IMR-90 (cell line): Measurements from ENCODE around the gene RTN4IP1. TPM values are rescaled to one million over a fixed set of nuclear protein-coding genes. Genes with fewer than 3 reads are reported as not detected.

Experiments
- ATAC-seq: fragments of 200-7000 bp; cut with Tn5 transposase; 2 replicates; pipeline ENCODE4 v1.9.1; 2020; ENCODE audit warnings: low read depth, mild to moderate bottlenecking, moderate library complexity
- BruUV-seq: library from RNA; stranded (reverse); fragments of 400-500 nt; replicated peaks from 2 replicates; lab custom pipeline; 2021; lab: Mats Ljungman, UMichigan
- CTCF ChIA-PET: fragments of 300-600 bp; formaldehyde crosslinking; extraction: SDS; loops from one replicate; lab custom pipeline; 2021; ENCODE audit warnings: antibody characterized with exemption; lab: Yijun Ruan, JAX
- POLR2A ChIA-PET: fragments of 300-600 bp; sonication (Branson Sonifier 250); formaldehyde crosslinking; loops from one replicate; lab custom pipeline; 2022; ENCODE audit warnings: antibody characterized with exemption; ENCODE audit not compliant: unreplicated experiment; lab: Charles Lee
- DNase-seq: peaks from one replicate; pipeline ENCODE4 v3.0.0; 2013
- H2AFZ ChIP-seq: replicated peaks from 2 replicates; pipeline ENCODE3; 2013; ENCODE audit warnings: low read length, mild to moderate bottlenecking; ENCODE audit not compliant: poor library complexity
- H2AK5ac ChIP-seq: 2 replicates; pipeline ENCODE4 v1.6.1; 2013; ENCODE audit warnings: low read depth, low read length, inconsistent platforms
- H2AK9ac ChIP-seq: replicated peaks from 2 replicates; pipeline ENCODE3; 2013; ENCODE audit warnings: mild to moderate bottlenecking, low read depth, low read length, moderate library complexity; ENCODE audit not compliant: poor library complexity
- H2BK120ac ChIP-seq: 2 replicates; pipeline ENCODE4 v1.6.1; 2013; ENCODE audit warnings: low read depth, low read length, inconsistent platforms
- H2BK15ac ChIP-seq: 3 replicates; pipeline ENCODE4 v1.6.1; 2013; ENCODE audit warnings: low read depth, low read length, inconsistent platforms
- H2BK20ac ChIP-seq: 2 replicates; pipeline ENCODE4 v1.6.1; 2013; ENCODE audit warnings: low read depth, mild to moderate bottlenecking, inconsistent platforms, low read length, moderate library complexity
- H2BK5ac ChIP-seq: 2 replicates; pipeline ENCODE4 v1.6.1; 2013; ENCODE audit warnings: mild to moderate bottlenecking, low read depth, low read length, inconsistent platforms; ENCODE audit not compliant: poor library complexity, severe bottlenecking
- H3K14ac ChIP-seq: replicated peaks from 2 replicates; pipeline ENCODE4 v1.6.1; 2013; ENCODE audit warnings: low read depth, low read length, inconsistent platforms
- H3K18ac ChIP-seq: 2 replicates; pipeline ENCODE4 v1.6.1; 2013; ENCODE audit warnings: low read depth, low read length, control low read depth
- H3K23ac ChIP-seq: 2 replicates; pipeline ENCODE4 v1.6.1; 2013; ENCODE audit warnings: low read depth, low read length, inconsistent platforms
- H3K27ac ChIP-seq: 2 replicates; pipeline ENCODE4 v1.5.1; 2013; ENCODE audit warnings: mild to moderate bottlenecking, control low read depth, low read length; ENCODE audit not compliant: insufficient read depth
- H3K27me3 ChIP-seq: 2 replicates; pipeline ENCODE4 v1.6.1; 2013; ENCODE audit warnings: low read length; ENCODE audit not compliant: control insufficient read depth, insufficient read depth
- H3K36me3 ChIP-seq: 2 replicates; pipeline ENCODE4 v1.6.1; 2013; ENCODE audit warnings: low read length, mixed read lengths; ENCODE audit not compliant: control insufficient read depth, insufficient read depth
- H3K4ac ChIP-seq: 2 replicates; pipeline ENCODE4 v1.6.1; 2013; ENCODE audit warnings: low read depth, low read length, inconsistent platforms
- H3K4me1 ChIP-seq: 2 replicates; pipeline ENCODE4 v1.6.1; 2013; ENCODE audit warnings: low read length, mixed read lengths; ENCODE audit not compliant: control insufficient read depth, insufficient read depth
- H3K4me2 ChIP-seq: 2 replicates; pipeline ENCODE4 v1.6.1; 2013; ENCODE audit warnings: low read depth, mild to moderate bottlenecking, control low read depth, low read length, moderate library complexity
- H3K4me3 ChIP-seq: 2 replicates; pipeline ENCODE4 v1.5.1; 2013; ENCODE audit warnings: low read depth, mild to moderate bottlenecking, control low read depth, low read length, moderate library complexity; ENCODE audit not compliant: insufficient read depth
- H3K56ac ChIP-seq: 2 replicates; pipeline ENCODE4 v1.6.1; 2013; ENCODE audit warnings: low read length, inconsistent platforms; ENCODE audit not compliant: insufficient read depth; ENCODE audit errors: extremely low read depth
- H3K79me1 ChIP-seq, 2 experiments: 2 replicates each; pipeline ENCODE4 v1.6.1; 2013; ENCODE audit warnings: low read length in 2 of 2, inconsistent platforms in 1 of 2, low read depth in 1 of 2
- H3K9ac ChIP-seq: 2 replicates; pipeline ENCODE4 v1.6.1; 2013; ENCODE audit warnings: low read depth, low read length, control low read depth
- H3K9me1 ChIP-seq: 2 replicates; pipeline ENCODE4 v1.6.1; 2013; ENCODE audit warnings: low read length, inconsistent platforms; ENCODE audit not compliant: insufficient read depth
- H3K9me3 ChIP-seq: 2 replicates; pipeline ENCODE4 v1.6.1; 2013; ENCODE audit warnings: low read length; ENCODE audit not compliant: control insufficient read depth, insufficient read depth
- H4K20me1 ChIP-seq: 2 replicates; pipeline ENCODE4 v1.6.1; 2013; ENCODE audit warnings: low read length, inconsistent platforms; ENCODE audit not compliant: insufficient read depth
- H4K5ac ChIP-seq: 2 replicates; pipeline ENCODE4 v1.6.1; 2013; ENCODE audit warnings: mild to moderate bottlenecking, low read depth, low read length, control low read depth
- H4K8ac ChIP-seq, 2 experiments: 2 replicates each; pipeline ENCODE4 v1.6.1; 2013; ENCODE audit warnings: low read depth in 2 of 2, low read length in 2 of 2, control low read depth in 1 of 2, inconsistent platforms in 1 of 2
- H4K91ac ChIP-seq: 2 replicates; pipeline ENCODE4 v1.6.1; 2013; ENCODE audit warnings: low read depth, low read length, inconsistent platforms; ENCODE audit not compliant: insufficient read depth
- BHLHE40 ChIP-seq: fragments of 150-350 bp; IDR thresholded peaks from 2 replicates; pipeline ENCODE4 v1.6.1; 2016; ENCODE audit warnings: mild to moderate bottlenecking, low read depth, low read length
- CHD1 ChIP-seq: IDR thresholded peaks from 2 replicates; pipeline ENCODE4 v1.6.1; 2012; ENCODE audit warnings: low read depth, low read length, improper control_type of control experiment
- CTCF ChIP-seq: conservative IDR thresholded peaks from 2 replicates; pipeline ENCODE4 v1.5.1; 2012; ENCODE audit warnings: mild to moderate bottlenecking, low read depth, low read length, improper control_type of control experiment
- MAZ ChIP-seq: IDR thresholded peaks from 2 replicates; pipeline ENCODE4 v1.6.1; 2012; ENCODE audit warnings: low read depth, mild to moderate bottlenecking, low read length, improper control_type of control experiment, moderate library complexity, borderline replicate concordance
- NFE2L2 ChIP-seq: fragments of 150-350 bp; IDR thresholded peaks from 2 replicates; pipeline ENCODE4 v1.6.1; 2016; ENCODE audit warnings: low read depth, mild to moderate bottlenecking, low read length
- POLR2A ChIP-seq: IDR thresholded peaks from 2 replicates; pipeline ENCODE4 v1.6.1; 2012; ENCODE audit warnings: mild to moderate bottlenecking, low read depth, low read length
- RAD21 ChIP-seq: IDR thresholded peaks from 2 replicates; pipeline ENCODE4 v1.6.1; 2012; ENCODE audit warnings: low read length, improper control_type of control experiment
- RCOR1 ChIP-seq: IDR thresholded peaks from 2 replicates; pipeline ENCODE4 v1.6.1; 2012; ENCODE audit warnings: mild to moderate bottlenecking, low read length, improper control_type of control experiment; ENCODE audit not compliant: insufficient replicate concordance
- RFX5 ChIP-seq: IDR thresholded peaks from 2 replicates; pipeline ENCODE4 v1.8.0; 2012; ENCODE audit warnings: low read depth, mild to moderate bottlenecking, low read length, moderate library complexity
- SMC3 ChIP-seq: fragments of 150-350 bp; IDR thresholded peaks from 2 replicates; pipeline ENCODE4 v1.6.1; 2016; ENCODE audit warnings: low read depth, mild to moderate bottlenecking, antibody characterized with exemption, low read length, moderate library complexity
- WGBS, 2 experiments: methylation state at CpG; one replicate each; pipeline versions ENCODE4 v1.1.5 to v1.1.7; 2013; ENCODE audit warnings: missing lambda C conversion rate in 2 of 2; ENCODE audit not compliant: insufficient read length in 1 of 2; ENCODE audit errors: extremely low coverage in 2 of 2; 5-methylcytosine and 5-hydroxymethylcytosine counted together
- dilution Hi-C: fragments of 300-500 bp; cut with HindIII; formaldehyde crosslinking; loops from one replicate; pipeline ENCODE4 v1.14.3; 2018; ENCODE audit warnings: low sequenced_read_pairs; ENCODE audit not compliant: unreplicated experiment
- in situ Hi-C: fragments of 300-500 bp; cut with MboI; formaldehyde crosslinking; loops from 3 replicates; pipeline ENCODE4 v1.14.3; 2019; ENCODE audit warnings: low sequenced_read_pairs, inconsistent platforms, mixed read lengths
- intact Hi-C: fragments of 100-400 bp; cut with micrococcal nuclease; formaldehyde crosslinking; loops from 2 replicates; pipeline ENCODE4 v1.10.0; 2022
- polyA plus RNA-seq, 3 experiments: library from polyadenylated mRNA; depleted of rRNA; stranded (reverse); fragments of >200 nt; gene quantifications; 2 replicates each; pipeline ENCODE4 v1.2.3, GENCODE V29; 2012; ENCODE audit warnings: low replicate concordance in 1 of 3
- total RNA-seq: library from RNA; depleted of rRNA; stranded (reverse); fragments of >200 nt; gene quantifications from 2 replicates; pipeline ENCODE4 v1.2.3, GENCODE V29; 2012
- TF ChIP-seq, protein P1 (sequence below): fragments of 150-350 bp; IDR thresholded peaks from 2 replicates; pipeline ENCODE4 v1.6.1; 2017; ENCODE audit warnings: mild to moderate bottlenecking, antibody characterized with exemption, low read length, low read depth
- TF ChIP-seq, protein P2 (sequence below): fragments of 150-350 bp; IDR thresholded peaks from 2 replicates; pipeline ENCODE4 v1.6.1; 2016; ENCODE audit warnings: low read depth, mild to moderate bottlenecking, low read length, moderate library complexity, borderline replicate concordance

The RTN4IP1 gene
- total and polyA plus RNA-seq, 2 of the 4 experiments (the other 2 are of a cell fraction), result 5.7 to 9.9 TPM

GRCh38 chr6:106546261-106546690, 83.0 kb downstream of the RTN4IP1 start:
- no peaks in the 10 kb centered on the region for H3K27me3 ChIP-seq
- peaks cover 10% of the 10 kb centered on the region for H3K4me1 ChIP-seq
- peak overlapping the region; percentile 88 for H2BK5ac ChIP-seq
- H3K4ac ChIP-seq, result peak overlapping the region; percentile 57
- WGBS, 2 experiments, result no CpG with 5 or more reads among the region's 2 CpGs
- no peaks in the 10 kb centered on the region for H3K79me1 ChIP-seq
- H2AK5ac ChIP-seq, result 0 out of 2 replicates have a peak overlapping the region, but pooled peaks have one; percentile 5
- no peak overlapping the region for H3K4me3 ChIP-seq
- TF ChIP-seq CHD1, result no peak
- no peak for TF ChIP-seq RCOR1
- no peak for TF ChIP-seq CTCF
- TF ChIP-seq RFX5, result no peak
- no peak for TF ChIP-seq RAD21
- TF ChIP-seq BHLHE40, result no peak
- TF ChIP-seq, protein P1, sequence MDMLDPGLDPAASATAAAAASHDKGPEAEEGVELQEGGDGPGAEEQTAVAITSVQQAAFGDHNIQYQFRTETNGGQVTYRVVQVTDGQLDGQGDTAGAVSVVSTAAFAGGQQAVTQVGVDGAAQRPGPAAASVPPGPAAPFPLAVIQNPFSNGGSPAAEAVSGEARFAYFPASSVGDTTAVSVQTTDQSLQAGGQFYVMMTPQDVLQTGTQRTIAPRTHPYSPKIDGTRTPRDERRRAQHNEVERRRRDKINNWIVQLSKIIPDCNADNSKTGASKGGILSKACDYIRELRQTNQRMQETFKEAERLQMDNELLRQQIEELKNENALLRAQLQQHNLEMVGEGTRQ, result no peak
- TF ChIP-seq MAZ, result no peak
- no peak for TF ChIP-seq POLR2A
- TF ChIP-seq SMC3, result no peak
- TF ChIP-seq NFE2L2, result no peak
- TF ChIP-seq, protein P2, sequence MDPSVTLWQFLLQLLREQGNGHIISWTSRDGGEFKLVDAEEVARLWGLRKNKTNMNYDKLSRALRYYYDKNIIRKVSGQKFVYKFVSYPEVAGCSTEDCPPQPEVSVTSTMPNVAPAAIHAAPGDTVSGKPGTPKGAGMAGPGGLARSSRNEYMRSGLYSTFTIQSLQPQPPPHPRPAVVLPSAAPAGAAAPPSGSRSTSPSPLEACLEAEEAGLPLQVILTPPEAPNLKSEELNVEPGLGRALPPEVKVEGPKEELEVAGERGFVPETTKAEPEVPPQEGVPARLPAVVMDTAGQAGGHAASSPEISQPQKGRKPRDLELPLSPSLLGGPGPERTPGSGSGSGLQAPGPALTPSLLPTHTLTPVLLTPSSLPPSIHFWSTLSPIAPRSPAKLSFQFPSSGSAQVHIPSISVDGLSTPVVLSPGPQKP, result no peak
- BruUV-seq, result no TSS peak
- H4K5ac ChIP-seq, result peak overlapping the region; percentile 71; the same call in 1 of the 2 replicates
- in situ Hi-C loops (no loop called here), intact Hi-C loops (no loop called here), dilution Hi-C loops (no loop called here)
- no peaks in the 10 kb centered on the region for H4K20me1 ChIP-seq
- peaks cover 8% of the 10 kb centered on the region; the same call in 1 of the 2 replicates for H3K9me1 ChIP-seq
- peak overlapping the region; percentile 87 for H3K18ac ChIP-seq
- H2BK120ac ChIP-seq, result peak overlapping the region; percentile 70; the same call in 1 of the 2 replicates
- peak overlapping the region; percentile 26; the same call in 2 of the 3 replicates for H2BK15ac ChIP-seq
- H3K4me2 ChIP-seq, result peak overlapping the region; percentile 68; the same call in 1 of the 2 replicates
- H3K14ac ChIP-seq, result 0 out of 2 replicates have a peak overlapping the region, but pooled peaks have one; percentile 27
- H3K56ac ChIP-seq, result no peak overlapping the region; the same call in 1 of the 2 replicates
- ChIA-PET CTCF (interaction anchor here (0.6 kb wide), 1 partner anchor 186 kb away, joined by 3 read pairs; the partner anchor contains the start of gene CRYBG1), POLR2A (no interaction called here)
- no peaks in the 10 kb centered on the region for H3K9me3 ChIP-seq
- peak overlapping the region in 1 of 2 experiments; percentile 65; a peak in 2 of 4 replicates for H4K8ac ChIP-seq
- H3K27ac ChIP-seq, result peak overlapping the region; percentile 7; the same call in 1 of the 2 replicates
- DNase-seq (peak; percentile 32), ATAC-seq (no peak)
- H2BK20ac ChIP-seq, result 0 out of 2 replicates have a peak overlapping the region, but pooled peaks have one; percentile 70
- H3K36me3 ChIP-seq, result no peaks in the 10 kb centered on the region
- H4K91ac ChIP-seq, result peak overlapping the region; percentile 7; the same call in 1 of the 2 replicates
- no peak overlapping the region for H3K23ac ChIP-seq
- H2AFZ ChIP-seq, result no peak overlapping the region
- no peak overlapping the region for H2AK9ac ChIP-seq
- H3K9ac ChIP-seq, result no peak overlapping the region
